NOMO-1 treated with dmso at 0.1 percent for 144 hours (cell line): Measurements from ENCODE around the gene TCF4.

Source experiments
- DNase-seq: peaks from one replicate; lab custom pipeline; 2025; ENCODE audit not compliant: unreplicated experiment; lab: John Stamatoyannopoulos, UW

TCF4 gene

DNA sequence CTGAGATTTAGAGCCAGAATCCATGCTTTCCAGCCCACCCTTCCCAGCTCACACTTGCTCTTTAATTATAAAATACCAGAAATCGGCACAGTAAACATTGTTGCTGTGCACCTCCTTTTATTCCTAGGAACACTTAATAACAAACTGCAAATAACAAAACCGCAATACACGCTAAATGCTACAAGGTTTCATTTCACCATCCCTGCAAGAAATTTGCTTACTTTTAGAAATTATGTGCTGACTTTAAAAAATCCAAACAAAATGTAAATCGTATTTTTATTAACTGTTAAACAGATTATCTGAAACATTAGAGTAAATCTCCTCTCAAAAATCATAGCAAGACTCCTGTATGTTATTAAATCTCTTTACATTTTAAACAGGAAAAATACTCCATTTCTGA, 79.3 kb downstream of the TCF4 start:
- no peak for DNase-seq

DNA sequence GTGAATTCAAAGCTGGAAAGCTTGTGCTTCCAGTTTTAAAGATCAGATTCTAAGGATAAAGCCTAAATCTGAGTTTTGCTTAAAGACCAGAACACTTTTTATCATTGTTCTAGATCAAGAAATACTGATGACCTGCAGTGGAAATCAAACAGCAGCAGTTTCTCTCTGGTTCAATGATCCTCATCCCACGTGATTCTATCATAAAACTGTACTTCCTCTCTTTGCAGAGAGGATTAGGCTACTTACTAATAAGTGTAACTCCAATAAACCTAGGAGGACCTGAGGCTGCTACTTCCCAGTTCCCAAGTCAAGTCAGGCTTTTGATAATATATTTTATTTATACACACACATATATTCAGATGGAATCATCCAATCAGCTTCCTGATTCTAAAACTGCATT, 81.9 kb downstream of the TCF4 start:
- no peak for DNase-seq

DNA sequence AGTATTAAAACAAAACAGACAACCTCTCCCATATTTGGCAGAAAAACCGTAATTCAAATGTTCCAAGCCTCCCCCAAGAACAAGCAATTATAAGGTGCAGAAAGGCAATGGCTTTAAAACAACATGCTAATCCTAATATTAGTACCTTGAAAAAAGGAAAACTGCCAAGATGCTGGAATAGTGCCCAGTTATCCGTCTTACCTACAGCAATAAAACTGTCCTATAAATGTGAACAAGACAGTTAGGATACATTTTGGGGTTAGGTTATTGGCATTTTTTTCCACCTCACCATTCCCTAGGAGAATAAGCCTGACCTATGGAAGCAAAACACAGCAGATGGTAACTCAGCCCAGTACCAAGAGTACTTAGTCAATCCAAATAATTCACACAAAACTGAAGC, 83.2 kb downstream of the TCF4 start:
- DNase-seq = no peak

DNA sequence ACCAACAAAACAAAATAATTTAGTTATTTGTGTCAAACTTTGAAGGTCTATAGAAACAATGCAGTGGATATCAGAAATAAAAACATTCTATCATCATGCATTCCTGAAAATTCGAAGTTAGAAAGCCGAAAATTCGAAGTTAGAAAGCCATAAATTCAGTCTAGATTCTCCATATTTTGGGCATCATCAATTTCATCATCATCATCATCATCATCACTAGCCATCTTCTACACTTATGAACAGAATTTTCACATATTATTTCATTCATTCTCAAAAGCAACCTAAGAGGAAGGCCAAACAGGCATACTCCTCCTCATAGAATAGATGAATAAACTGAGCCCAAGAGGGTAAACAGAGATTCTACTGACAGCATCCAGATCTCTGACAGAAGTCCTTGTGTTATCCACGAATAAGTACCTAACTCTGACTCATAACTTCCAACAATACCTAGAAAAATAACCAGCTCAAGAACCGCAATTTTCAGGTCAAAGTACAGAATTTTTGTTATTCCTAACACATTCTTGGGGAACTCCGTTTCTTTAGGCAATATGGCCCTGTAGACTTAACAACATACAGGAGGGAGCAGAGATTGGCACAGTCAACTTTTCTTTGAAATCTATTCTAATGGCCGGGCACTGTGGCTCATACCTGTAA, 84.7 kb downstream of the TCF4 start:
- no peak for DNase-seq

DNA sequence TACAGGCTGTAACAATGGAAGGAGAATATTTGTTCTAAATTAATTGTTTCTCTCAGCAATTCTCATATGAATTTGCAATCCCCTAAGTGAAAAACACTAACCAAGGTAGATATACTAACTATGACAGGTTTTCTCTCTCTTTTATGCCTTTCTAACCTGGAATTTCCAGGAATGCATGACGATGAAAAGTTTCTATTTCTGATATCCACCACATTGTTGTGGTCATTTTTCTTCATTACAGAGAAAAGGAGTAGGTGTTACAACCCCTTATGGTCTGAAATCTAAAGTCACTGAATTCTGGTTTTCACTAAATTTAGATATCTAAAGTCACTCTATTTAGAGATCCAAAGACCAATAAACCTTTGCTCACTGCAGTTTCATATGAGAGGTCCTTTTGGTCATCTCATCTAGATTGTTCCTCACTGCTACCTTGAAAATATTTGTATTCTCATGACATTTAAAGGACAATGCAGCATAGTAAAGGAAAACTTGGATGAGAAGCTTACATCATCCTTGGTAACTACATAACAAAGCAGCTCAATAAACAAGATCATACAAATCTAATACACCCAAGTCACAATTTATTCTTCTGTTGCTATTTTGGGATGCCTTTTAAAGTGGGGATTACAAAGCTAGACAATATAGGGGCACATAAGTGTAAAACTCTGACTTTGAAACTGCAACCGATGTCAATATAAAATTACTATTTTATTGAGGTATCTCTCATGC, 85.8 kb downstream of the TCF4 start:
- DNase-seq = no peak

DNA sequence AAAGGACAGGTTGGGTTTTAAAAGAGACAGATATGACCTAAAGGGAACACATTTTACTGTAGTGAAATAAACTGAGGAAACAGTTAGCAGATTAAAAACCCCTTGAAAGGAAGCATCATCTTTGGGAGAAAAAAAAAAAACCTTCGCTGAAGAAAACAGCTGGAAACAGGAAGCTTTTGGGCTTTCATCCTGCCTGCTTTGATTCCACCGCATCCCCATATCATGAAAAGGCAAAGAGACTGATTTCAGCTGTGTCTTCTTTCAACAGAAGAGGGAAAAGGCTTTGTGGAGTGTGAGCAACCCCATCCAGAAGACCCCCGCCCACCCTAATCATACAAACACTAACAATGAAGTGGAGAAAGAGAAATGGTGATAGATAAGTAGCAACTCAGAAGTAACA, 86.4 kb downstream of the TCF4 start:
- DNase-seq = no peak

DNA sequence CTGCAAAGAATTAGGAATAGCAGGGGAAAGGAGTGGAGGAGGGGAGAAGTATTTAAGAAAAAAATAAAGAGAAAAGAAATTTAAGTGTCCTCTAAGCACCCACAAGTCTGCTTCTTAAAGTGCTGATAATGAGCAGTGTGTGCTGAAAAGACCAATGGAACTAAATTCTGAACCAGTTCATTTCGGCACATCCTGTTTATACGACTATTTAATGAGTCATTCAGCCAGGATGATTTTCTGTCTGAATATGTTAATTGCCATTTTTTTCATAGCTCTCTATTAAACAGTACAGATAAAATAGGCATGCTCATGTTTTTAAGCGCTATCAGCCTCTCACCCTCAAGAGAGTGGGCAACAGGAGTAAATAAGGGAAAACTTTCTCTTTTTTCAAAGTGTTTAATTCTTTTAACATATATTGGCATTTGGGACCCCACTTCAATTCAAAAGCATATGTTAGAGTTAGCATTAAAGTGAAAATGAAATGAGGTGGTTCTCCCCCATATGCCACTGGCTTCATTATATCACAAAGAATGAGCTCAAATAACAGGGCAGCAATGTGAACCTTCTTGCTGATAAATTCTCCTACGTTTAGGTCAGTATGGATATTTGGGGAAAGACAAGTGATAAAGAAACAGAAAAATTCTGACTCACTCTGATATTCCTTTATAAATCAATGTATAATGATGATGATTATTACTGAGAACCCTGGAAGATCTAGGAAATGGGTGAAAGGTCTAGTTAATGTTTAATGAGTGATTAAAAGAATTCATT, 87.5 kb downstream of the TCF4 start:
- no peak for DNase-seq

DNA sequence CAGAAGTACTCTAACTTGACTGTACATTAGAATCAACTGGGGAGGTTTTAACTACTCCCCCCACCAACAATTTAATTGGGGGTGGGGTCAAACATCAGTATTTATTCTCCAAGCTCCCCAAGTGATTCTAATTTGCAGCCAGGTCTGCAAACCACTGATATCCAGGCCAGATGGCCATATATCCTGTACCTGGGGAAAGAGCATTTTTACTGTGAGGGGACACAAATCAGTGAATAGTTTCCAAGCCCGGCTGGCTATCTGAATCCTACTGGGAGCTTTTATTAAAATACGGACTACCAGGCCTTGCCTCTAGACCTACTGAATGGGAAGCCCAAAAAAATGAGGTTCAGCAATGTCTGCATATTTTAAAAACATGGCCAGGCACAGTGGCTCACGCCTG, 88.5 kb downstream of the TCF4 start:
- no peak for DNase-seq

DNA sequence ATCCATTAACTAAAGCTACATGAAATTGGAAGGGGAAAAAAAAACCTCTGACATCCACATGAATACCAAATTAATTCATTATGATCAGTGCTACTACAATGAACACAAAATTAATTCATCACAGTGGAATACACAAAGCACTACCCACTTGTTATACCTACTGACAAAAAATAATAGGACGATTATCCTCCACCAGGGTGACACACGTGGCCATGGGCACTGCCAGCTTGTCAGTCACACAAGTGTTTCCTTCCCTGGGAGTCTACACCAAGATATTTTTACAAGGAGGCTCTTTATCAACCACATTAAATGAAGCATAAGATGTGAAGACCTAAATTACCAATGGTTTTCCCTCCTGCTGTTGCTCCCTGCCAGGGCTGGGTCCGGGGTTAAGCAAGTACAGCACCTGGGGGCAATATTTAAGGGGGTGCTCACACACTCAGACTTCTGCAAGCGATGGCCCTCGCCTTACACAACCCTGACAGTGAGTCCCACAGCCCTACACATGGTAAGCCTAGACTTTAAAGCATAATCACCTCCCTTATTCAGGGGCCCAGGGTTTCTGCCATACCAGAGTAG, 90.1 kb downstream of the TCF4 start:
- no peak for DNase-seq

DNA sequence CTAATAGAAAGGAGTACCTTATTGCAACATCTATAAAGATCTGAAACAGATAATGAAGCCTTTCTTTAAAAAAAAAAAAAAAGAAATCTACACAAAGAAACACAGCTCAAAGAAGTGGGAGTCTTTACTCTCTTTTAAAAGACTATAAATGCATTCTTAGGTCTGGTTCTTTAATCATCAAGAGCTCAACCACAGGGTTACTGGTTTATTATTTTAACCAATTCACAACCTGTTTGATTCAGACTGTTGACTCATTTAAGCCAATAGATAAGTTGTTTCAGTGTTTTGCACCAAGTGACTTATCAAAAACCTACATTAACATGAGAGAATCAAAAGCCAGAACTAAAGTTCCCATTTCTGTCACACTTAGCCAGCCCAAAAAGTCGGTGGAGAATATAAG, 93.1 kb downstream of the TCF4 start:
- no peak for DNase-seq

DNA sequence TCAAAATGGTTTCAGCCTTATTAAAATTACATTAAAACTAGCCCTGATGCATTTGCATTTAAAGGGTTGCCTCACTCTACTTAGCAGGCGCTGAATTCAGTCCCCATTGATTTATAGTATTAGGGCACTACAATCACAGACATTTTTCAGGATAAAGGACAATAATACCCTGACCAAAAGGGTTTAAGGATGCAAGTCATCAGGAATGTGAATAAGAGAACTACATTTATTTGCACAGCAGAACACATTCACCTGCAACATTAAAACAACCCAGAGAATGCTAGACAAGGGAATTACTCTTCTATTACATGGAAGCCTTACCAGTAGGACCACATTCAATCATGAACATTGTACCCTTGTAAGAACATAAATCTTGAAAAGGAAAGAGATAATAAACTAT, 93.6 kb downstream of the TCF4 start:
- DNase-seq = no peak

DNA sequence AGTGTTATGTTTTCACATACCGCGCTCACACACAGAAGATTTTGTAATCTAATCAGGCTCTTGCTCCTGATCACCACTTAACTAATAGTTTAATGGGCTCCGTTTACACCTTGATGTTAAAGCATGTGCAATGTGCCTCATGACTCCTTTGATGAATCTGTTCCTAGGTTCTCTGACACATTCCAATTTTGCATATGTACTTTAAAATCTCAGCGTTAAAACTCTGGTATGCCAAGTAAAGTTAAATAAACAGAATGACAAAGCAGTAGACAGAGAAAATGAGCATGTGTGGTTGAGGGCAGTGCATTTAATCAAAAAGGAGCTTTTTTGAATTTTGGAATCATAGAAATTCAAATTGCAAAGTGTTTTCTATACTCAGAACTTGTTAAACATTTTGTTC, 96.4 kb downstream of the TCF4 start:
- no peak for DNase-seq

DNA sequence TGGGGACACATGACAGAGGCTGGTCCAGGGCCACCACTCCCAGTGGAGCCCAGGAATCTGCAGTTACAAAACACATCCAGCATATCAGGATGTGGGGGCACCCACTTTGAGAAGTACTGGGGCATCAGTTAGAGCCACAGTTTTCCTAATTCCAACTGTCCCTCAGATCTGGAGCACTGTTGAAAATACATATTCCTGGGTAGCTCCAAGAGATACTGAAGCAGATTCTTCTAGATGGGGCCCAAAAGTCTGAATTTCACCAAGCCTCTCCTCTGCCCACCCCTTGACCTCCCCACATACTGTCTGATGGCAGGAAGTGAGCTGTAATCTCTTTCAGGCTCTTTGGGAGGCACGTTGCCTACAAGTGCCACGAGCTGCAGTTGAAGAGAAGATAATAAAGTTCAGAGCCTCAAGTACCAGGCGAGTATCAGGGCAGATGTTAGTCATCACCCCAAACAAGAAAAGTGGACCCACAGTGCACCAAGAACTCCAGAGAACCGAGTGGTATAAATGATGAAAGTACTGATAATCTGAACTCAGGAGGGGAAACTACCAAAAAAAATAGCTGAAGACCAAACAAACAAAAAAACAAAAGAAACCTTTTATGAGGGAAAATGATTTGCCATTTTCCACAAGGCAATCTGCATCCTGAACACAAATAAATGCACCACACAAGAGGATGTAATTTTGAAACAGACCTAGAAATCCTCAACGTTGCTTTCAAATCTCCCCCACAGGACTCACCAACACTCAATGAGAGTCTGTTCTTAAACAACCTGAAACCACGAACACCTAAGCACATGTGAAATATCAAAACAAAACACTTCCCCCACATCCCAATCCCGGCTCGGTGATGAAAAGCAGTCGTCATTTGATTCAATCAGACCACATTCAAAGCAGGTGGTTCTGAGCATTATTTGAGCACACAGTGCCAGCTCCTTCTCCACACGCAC, 98.7 kb downstream of the TCF4 start:
- DNase-seq = no peak

DNA sequence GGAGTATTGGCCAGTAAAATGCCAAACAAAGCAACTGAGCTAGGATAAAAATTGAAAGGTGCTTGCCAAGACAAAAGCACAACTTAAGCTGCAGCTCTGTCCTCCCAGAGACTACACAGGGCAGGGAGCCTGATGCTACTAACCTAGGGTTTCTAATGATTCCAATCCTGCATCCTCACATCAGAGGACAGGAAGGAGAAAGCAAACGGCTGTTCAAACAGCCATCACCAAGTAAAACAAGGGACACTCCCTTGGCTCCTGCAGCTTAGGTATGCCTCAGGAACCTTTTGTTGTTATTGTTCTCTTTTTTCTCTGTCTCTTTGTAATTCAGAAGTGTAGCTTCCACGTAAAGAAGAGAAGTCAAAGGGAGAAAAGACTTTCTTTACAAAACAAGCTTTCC, 99.5 kb downstream of the TCF4 start:
- no peak for DNase-seq

DNA sequence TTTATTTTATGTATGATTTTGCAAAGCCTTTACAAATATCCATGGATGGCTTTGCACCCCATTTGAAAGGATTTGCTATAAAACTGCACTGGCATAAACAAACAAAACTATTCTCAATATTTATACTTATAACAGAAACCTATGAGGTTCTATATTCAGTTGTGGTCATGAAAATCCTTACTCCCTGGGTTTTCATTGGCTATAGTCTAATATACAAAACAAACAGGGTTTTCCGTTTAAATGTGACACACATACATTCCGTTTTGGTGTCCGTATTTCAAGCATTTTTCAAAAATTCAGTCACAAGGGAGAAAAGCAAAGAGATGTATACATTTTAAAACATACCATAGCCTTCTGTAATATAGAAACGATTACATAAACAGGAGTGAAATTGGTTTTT, 100.0 kb downstream of the TCF4 start:
- no peak for DNase-seq

DNA sequence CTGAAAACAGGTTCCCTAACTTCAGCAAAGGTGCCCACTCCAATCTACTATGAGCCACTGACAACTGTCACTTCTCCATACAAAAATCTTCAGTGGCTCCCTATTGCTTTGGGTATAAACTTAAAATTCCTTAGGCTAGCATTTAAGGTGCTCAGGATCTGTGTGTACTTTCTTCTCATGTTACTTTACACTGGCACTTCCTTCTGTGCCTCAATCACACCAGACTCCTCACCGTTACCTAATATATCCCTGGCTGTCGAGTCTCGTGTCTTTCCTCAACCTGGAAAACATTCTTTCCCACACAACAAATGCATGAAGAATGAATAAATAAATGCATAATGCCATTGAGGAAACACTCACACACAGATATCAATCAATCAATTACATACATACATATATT, 101.1 kb downstream of the TCF4 start:
- DNase-seq = no peak

DNA sequence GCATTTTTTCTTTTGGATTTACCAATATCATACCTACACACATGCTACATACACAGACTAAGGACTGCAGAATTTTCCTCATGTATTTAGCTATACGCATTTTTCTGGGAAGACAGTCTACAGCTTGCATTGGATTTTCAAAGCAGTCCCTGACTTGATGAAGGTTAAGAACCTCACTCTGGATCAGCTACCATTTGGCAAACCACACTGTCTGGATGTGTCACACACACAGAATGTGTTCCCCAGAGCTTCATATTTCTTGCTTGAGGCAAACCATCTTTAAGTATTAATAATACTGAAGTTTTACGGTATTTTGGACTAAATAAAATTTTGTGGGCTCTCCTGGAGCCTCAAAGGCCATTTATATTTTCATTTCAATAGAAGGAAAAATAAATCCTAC, 102.3 kb downstream of the TCF4 start:
- no peak for DNase-seq

DNA sequence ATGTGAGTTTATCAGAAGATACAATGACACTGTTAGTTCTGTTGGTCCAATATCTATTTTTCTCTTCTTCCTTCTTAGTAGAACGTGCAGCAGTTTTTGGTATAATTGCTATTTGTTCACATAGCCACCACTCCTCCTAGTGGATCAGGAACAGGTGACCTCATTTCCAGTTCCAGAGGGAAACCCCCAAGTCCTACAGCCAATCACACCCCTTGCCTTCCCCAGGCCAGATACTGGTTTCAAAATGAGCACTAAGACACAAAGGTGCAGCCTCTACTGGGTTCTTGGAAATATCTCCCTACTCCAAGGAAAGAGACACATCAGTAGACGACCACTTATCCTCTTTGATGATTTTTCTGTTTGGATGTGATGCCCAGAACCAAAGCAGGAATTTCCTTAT, 103.2 kb downstream of the TCF4 start:
- no peak for DNase-seq

DNA sequence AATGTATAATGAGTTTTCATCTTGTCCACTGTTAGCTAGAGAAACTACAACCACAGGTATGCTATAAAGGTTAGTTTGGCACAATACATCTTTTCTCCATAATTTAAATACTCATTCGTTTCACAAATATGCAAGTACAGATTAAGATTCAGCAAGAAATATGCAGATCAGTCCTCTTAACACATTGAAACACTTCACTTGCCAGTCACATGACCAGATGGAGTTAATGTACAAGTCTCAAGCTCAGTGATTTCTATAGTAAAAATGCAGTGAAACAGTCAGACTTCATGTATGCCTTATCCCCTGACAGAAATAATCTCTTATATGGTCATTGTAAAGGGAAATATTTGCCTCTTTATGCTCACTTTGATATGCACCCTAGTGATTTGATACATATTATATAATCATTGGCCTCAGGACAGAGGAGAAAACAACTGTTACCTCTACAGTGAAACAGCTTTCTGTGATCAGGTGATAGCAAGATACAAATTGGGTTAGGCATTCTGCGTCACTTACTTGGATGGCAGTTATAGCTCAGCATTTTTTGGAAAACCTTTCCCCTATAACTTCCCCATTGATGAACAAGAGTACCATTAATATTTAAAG, 104.6 kb downstream of the TCF4 start:
- DNase-seq = no peak

DNA sequence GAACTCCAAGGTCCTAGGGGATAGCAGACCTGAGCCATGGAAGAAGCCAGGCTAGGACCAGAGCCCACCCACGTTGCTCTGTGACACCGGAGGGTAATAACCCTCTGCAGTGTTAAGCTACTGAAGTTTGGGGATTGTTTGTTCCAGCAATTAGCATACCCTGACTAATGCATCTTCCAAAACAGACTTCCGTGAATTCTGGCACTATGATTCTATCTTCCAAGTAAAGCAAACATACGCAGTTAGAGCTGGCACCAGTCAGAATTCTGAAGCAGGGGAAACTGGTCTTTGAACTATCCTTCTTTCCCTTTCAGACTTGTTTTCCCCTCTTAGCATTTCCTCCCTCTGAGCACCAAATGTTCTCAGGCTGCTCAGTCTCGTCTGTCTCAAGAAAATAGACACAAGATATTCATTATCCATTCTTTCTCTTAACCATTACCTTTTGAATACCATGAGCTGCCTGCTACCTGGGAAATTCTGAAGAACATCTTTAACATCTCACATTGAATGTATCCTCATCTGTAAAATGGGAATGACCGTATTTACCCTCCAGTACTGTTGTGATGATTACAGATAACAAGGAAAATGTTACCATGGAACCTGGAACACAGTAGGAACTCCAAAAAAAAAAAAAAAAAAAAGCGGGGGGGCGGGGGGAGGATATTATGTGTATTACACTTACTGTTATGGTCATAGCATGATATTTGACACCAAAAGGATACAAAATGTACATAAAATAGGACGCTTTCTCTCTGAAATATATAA, 108.2 kb downstream of the TCF4 start:
- DNase-seq = no peak
